WTC11 (cell line): ENCODE results near the gene PRKAG2.

Experiments
- CBFB ChIP-seq: sonication (generic); formaldehyde crosslinking; IDR thresholded peaks from 2 replicates; pipeline ENCODE4 v1.8.1; 2022; ENCODE audit warnings: mild to moderate bottlenecking, low read depth, missing genetic modification reagents
- ELF4 ChIP-seq: sonication (generic); formaldehyde crosslinking; IDR thresholded peaks from 2 replicates; pipeline ENCODE4 v1.8.1; 2022; ENCODE audit warnings: low read depth, mild to moderate bottlenecking, moderate library complexity, missing genetic modification reagents
- GTF2I ChIP-seq: fragments of 250-450 bp; sonication (Bioruptor Pico); conservative IDR thresholded peaks from 2 replicates; pipeline ENCODE4 v1.4.0; 2021; ENCODE audit warnings: mild to moderate bottlenecking
- NFE2L1 ChIP-seq: sonication (generic); formaldehyde crosslinking; IDR thresholded peaks from 2 replicates; pipeline ENCODE4 v1.8.1; 2023; ENCODE audit warnings: missing genetic modification reagents
- SOX15 ChIP-seq: fragments of 250-450 bp; sonication (Bioruptor Pico); IDR thresholded peaks from 2 replicates; pipeline ENCODE4 v1.9.0; 2021; ENCODE audit warnings: mild to moderate bottlenecking
- TF ChIP-seq, protein P1 (sequence below): fragments of 200-600 bp; IDR thresholded peaks from 2 replicates; pipeline ENCODE4 v1.8.0; 2022; ENCODE audit warnings: antibody characterized with exemption
- TF ChIP-seq, protein P2 (sequence below): sonication (generic); formaldehyde crosslinking; IDR thresholded peaks from 2 replicates; pipeline ENCODE4 v1.8.1; 2023; ENCODE audit warnings: mild to moderate bottlenecking, missing genetic modification reagents, moderate library complexity
- TF ChIP-seq, protein P3 (sequence below): fragments of 250-450 bp; sonication (Bioruptor Pico); IDR thresholded peaks from 2 replicates; pipeline ENCODE4 v2.1.2; 2022; ENCODE audit warnings: mild to moderate bottlenecking, moderate library complexity
- TF ChIP-seq, protein P4 (sequence below): sonication (generic); formaldehyde crosslinking; IDR thresholded peaks from 2 replicates; pipeline ENCODE4 v1.8.1; 2022; ENCODE audit warnings: low read depth, missing genetic modification reagents, borderline replicate concordance

DNA sequence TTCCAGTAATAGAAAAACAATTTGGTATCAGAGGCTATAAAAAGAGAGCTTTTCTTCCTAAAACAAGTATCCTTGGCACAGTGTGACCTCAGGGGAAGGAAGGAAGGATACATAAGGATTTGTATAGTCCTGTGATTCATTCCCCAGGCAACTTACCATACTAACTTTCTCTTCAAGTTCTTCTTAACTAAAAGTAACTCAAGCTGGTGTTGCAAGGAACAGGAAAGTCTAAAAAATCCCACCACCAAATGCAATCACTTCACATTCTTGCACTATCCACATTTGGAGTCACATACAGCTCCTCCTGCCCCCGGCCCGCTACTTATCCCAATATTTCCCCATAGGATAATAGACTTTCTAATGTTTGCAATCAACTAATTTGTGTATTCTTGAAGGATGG is 84.8 kb downstream of the PRKAG2 start:
- TF ChIP-seq, protein P1, sequence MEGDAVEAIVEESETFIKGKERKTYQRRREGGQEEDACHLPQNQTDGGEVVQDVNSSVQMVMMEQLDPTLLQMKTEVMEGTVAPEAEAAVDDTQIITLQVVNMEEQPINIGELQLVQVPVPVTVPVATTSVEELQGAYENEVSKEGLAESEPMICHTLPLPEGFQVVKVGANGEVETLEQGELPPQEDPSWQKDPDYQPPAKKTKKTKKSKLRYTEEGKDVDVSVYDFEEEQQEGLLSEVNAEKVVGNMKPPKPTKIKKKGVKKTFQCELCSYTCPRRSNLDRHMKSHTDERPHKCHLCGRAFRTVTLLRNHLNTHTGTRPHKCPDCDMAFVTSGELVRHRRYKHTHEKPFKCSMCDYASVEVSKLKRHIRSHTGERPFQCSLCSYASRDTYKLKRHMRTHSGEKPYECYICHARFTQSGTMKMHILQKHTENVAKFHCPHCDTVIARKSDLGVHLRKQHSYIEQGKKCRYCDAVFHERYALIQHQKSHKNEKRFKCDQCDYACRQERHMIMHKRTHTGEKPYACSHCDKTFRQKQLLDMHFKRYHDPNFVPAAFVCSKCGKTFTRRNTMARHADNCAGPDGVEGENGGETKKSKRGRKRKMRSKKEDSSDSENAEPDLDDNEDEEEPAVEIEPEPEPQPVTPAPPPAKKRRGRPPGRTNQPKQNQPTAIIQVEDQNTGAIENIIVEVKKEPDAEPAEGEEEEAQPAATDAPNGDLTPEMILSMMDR: no peak
- TF ChIP-seq GTF2I (CRISPR knock-in tag): no peak
- TF ChIP-seq, protein P2, sequence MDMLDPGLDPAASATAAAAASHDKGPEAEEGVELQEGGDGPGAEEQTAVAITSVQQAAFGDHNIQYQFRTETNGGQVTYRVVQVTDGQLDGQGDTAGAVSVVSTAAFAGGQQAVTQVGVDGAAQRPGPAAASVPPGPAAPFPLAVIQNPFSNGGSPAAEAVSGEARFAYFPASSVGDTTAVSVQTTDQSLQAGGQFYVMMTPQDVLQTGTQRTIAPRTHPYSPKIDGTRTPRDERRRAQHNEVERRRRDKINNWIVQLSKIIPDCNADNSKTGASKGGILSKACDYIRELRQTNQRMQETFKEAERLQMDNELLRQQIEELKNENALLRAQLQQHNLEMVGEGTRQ: no peak
- no peak for TF ChIP-seq CBFB
- no peak for TF ChIP-seq ELF4 (CRISPR knock-in tag)
- TF ChIP-seq, protein P3, sequence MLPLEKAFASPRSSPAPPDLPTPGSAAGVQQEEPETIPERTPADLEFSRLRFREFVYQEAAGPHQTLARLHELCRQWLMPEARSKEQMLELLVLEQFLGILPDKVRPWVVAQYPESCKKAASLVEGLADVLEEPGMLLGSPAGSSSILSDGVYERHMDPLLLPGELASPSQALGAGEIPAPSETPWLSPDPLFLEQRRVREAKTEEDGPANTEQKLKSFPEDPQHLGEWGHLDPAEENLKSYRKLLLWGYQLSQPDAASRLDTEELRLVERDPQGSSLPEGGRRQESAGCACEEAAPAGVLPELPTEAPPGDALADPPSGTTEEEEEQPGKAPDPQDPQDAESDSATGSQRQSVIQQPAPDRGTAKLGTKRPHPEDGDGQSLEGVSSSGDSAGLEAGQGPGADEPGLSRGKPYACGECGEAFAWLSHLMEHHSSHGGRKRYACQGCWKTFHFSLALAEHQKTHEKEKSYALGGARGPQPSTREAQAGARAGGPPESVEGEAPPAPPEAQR (CRISPR knock-in tag): no peak
- TF ChIP-seq, protein P4, sequence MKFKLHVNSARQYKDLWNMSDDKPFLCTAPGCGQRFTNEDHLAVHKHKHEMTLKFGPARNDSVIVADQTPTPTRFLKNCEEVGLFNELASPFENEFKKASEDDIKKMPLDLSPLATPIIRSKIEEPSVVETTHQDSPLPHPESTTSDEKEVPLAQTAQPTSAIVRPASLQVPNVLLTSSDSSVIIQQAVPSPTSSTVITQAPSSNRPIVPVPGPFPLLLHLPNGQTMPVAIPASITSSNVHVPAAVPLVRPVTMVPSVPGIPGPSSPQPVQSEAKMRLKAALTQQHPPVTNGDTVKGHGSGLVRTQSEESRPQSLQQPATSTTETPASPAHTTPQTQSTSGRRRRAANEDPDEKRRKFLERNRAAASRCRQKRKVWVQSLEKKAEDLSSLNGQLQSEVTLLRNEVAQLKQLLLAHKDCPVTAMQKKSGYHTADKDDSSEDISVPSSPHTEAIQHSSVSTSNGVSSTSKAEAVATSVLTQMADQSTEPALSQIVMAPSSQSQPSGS: no peak
- TF ChIP-seq NFE2L1 (CRISPR knock-in tag): no peak
- TF ChIP-seq SOX15: no peak
